Measurements from ENCODE around the gene BFSP1. TPM values are rescaled to one million over a fixed set of nuclear protein-coding genes. Genes with fewer than 3 reads are reported as not detected.

The BFSP1 gene
- total and polyA plus RNA-seq, 3 donors from 2014 or later = 7.4 to 11.3 (median 10.7) TPM

DNA sequence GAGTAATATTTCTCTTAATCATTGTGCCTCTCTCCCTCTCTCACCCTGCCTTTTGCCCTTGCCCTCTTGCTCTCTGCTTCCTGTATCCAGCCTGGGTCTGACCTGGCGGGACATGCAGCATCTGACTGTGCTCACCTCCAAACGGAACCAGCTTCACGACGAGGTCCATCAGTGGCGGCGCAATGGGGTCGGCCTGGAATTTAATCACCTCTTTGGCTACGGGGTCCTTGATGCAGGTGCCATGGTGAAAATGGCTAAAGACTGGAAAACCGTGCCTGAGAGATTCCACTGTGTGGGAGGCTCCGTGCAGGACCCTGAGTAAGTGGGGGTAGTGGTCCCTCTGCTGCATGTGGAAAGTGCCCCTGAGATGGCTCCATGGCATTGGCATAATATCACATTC is 65.9 kb downstream of the BFSP1 start:
- Histone ChIP-seq H3K27ac (no peak overlapping the region), H3K4me3 (no peak overlapping the region), H3K9me3 (no peaks in the 10 kb centered on the region), H3K4me1 (no peaks in the 10 kb centered on the region), H3K27me3 (no peaks in the 10 kb centered on the region), H3K36me3 (ENCODE audit: low read depth, missing control alignments) (no peaks in the 10 kb centered on the region)
- intact Hi-C loops (cut with DNase I; ENCODE audit: low total_unique reads) = no loop called here
- DNase-seq = no peak
- 94 to 95% methylated on average over 10 of the region's 10 CpGs for WGBS, 2 donors
- TF ChIP-seq, protein P1, sequence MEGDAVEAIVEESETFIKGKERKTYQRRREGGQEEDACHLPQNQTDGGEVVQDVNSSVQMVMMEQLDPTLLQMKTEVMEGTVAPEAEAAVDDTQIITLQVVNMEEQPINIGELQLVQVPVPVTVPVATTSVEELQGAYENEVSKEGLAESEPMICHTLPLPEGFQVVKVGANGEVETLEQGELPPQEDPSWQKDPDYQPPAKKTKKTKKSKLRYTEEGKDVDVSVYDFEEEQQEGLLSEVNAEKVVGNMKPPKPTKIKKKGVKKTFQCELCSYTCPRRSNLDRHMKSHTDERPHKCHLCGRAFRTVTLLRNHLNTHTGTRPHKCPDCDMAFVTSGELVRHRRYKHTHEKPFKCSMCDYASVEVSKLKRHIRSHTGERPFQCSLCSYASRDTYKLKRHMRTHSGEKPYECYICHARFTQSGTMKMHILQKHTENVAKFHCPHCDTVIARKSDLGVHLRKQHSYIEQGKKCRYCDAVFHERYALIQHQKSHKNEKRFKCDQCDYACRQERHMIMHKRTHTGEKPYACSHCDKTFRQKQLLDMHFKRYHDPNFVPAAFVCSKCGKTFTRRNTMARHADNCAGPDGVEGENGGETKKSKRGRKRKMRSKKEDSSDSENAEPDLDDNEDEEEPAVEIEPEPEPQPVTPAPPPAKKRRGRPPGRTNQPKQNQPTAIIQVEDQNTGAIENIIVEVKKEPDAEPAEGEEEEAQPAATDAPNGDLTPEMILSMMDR (IDR thresholded peaks at IDR 0.05) = no peak
- TF ChIP-seq POLR2A (IDR thresholded peaks at IDR 0.05) = no peak

DNA sequence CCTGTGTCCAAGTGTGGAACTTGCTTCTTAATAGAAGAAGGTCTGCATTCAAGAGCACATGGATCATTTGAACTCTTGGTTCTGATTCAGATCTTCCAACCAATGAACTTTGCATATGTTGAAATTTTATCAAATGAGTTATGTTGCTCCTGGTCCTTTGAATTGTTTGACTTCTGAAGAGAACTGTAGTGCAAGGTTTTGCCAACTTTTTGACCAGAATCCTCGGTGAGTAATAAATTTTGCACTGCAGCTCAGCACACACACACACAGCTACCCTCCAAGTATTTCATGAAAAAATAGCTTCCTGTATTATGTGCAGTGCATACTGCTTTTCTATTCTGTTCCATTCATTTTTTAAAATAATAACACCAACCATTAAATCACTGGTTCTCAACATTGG is 67.5 kb downstream of the BFSP1 start:
- 59 to 62% methylated on average over 1 of the region's 1 CpG for WGBS, 2 donors
- no peaks in the 10 kb centered on the region for H3K36me3 ChIP-seq (ENCODE audit: low read depth, missing control alignments)
- DNase-seq = no peak

DNA sequence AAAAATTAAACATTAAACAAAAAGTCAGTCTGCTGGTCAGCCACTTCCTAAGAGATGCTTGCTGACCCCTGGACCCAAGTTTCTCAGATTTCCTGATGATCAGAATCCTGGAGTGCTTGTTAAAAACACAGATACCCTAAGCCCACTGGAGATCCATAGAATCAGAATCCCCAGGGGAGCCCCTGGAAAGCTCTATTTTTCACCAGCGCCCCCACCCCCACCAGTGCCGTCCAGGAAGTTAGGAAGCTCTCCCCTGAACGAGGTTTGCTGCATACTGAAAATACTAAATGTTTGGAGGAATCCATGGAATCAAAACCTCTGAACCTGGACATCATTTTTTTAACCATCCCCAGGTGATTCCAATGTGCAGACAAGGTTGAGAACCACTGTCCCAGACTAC is 69.2 kb downstream of the BFSP1 start:
- Histone ChIP-seq H3K36me3 (ENCODE audit: low read depth, missing control alignments) (no peaks in the 10 kb centered on the region), H3K27ac (no peak overlapping the region), H3K4me3 (no peak overlapping the region), H3K27me3 (no peaks in the 10 kb centered on the region), H3K9me3 (no peaks in the 10 kb centered on the region), H3K4me1 (no peaks in the 10 kb centered on the region)
- no peak for TF ChIP-seq POLR2A (IDR thresholded peaks at IDR 0.05)
- intact Hi-C loops (cut with DNase I; ENCODE audit: low total_unique reads) = no loop called here
- no peak for DNase-seq
- WGBS, 2 donors = 82 to 87% methylated on average over 3 of the region's 3 CpGs

More for the DNA sequence above, 67.5 kb downstream of the BFSP1 start:
- no peak overlapping the region for H3K4me3 ChIP-seq
- no peaks in the 10 kb centered on the region for H3K4me1 ChIP-seq
- no peaks in the 10 kb centered on the region for H3K27me3 ChIP-seq
- H3K27ac ChIP-seq = no peak overlapping the region
- intact Hi-C loops (cut with DNase I; ENCODE audit: low total_unique reads) = no loop called here
- no peaks in the 10 kb centered on the region for H3K9me3 ChIP-seq
- TF ChIP-seq, protein P1 (IDR thresholded peaks at IDR 0.05) = no peak
- no peak for TF ChIP-seq POLR2A (IDR thresholded peaks at IDR 0.05)

DNA sequence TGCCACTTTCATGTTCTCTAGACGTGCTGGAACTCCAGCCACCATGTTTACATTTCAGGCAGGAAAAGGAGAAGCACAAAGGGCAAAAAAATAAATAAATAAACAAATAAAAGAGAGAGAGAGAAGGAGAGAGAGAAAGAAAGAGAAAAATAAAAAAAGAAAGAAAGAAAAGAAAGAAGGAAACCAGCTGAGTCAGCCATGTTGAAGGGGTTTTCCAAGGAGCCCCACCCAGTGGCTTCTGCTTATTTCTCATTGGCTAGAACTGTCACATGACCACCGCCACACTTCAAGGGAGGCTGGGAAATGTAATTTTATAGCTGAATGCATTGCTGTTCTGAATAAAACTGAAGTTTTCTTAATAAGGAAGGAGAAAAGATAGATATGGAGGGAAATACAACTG is 71.1 kb downstream of the BFSP1 start:
- Histone ChIP-seq H3K27me3 (no peaks in the 10 kb centered on the region), H3K4me3 (peak overlapping the region in 1 of 2 donors; percentile 4), H3K4me1 (no peaks in the 10 kb centered on the region), H3K36me3 (ENCODE audit: low read depth, missing control alignments) (no peaks in the 10 kb centered on the region), H3K27ac (no peak overlapping the region), H3K9me3 (no peaks in the 10 kb centered on the region)
- 66 to 76% methylated on average over 2 of the region's 2 CpGs for WGBS, 2 donors
- peak; percentile 31 for DNase-seq
- intact Hi-C loops (cut with DNase I; ENCODE audit: low total_unique reads) = no loop called here
- no peak for TF ChIP-seq POLR2A (IDR thresholded peaks at IDR 0.05)
- TF ChIP-seq, protein P1 (IDR thresholded peaks at IDR 0.05) = no peak

DNA sequence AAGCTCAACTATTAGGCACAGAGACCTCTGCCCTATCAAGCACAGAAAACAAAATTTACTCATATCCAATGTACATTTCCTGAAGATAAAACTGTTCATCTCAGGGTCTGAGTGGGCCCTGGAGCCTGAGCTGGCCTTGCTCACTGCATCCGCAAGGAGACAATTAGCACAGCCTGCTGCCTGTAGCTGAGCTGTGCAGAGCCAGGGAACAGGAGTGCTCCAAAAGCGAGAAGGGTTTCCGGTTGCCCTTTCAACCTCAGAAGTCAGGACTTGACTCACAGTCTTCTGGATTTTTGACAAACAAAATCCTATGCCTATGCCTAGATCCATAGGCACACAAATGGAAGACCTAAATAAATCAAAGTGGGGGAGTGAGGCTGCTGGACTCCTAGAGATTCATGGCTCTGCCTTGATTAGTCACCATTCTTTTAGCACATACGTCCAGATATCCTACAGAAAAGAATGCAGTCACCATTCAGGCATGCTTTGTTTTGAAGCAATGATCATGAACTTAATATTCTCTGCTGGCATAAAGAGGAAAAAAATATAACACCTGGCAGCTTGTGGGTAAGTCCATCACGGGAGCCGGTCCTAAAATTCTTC is 73.5 kb downstream of the BFSP1 start:
- Histone ChIP-seq H3K27ac (no peak overlapping the region), H3K4me1 (no peaks in the 10 kb centered on the region), H3K4me3 (no peak overlapping the region), H3K36me3 (ENCODE audit: low read depth, missing control alignments) (no peaks in the 10 kb centered on the region), H3K27me3 (no peaks in the 10 kb centered on the region), H3K9me3 (no peaks in the 10 kb centered on the region)
- DNase-seq = no peak
- intact Hi-C loops (cut with DNase I; ENCODE audit: low total_unique reads) = no loop called here
- TF ChIP-seq, protein P1 (IDR thresholded peaks at IDR 0.05) = no peak
- no peak for TF ChIP-seq POLR2A (IDR thresholded peaks at IDR 0.05)
- WGBS, 2 donors = 88 to 90% methylated on average over 6 of the region's 6 CpGs
